NCI-H345 treated with DMSO at 0.1 percent for 48 hours (cell line): ENCODE measurements around the gene CABYR.
A peak's percentile ranks its signal among the peaks of the same experiment; 100 is the strongest.

ENCODE experiments used
- DNase-seq: peaks from one replicate; lab custom pipeline; 2025; ENCODE audit not compliant: unreplicated experiment; lab: John Stamatoyannopoulos, UW

The CABYR gene, protein sequence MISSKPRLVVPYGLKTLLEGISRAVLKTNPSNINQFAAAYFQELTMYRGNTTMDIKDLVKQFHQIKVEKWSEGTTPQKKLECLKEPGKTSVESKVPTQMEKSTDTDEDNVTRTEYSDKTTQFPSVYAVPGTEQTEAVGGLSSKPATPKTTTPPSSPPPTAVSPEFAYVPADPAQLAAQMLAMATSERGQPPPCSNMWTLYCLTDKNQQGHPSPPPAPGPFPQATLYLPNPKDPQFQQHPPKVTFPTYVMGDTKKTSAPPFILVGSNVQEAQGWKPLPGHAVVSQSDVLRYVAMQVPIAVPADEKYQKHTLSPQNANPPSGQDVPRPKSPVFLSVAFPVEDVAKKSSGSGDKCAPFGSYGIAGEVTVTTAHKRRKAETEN

DNA sequence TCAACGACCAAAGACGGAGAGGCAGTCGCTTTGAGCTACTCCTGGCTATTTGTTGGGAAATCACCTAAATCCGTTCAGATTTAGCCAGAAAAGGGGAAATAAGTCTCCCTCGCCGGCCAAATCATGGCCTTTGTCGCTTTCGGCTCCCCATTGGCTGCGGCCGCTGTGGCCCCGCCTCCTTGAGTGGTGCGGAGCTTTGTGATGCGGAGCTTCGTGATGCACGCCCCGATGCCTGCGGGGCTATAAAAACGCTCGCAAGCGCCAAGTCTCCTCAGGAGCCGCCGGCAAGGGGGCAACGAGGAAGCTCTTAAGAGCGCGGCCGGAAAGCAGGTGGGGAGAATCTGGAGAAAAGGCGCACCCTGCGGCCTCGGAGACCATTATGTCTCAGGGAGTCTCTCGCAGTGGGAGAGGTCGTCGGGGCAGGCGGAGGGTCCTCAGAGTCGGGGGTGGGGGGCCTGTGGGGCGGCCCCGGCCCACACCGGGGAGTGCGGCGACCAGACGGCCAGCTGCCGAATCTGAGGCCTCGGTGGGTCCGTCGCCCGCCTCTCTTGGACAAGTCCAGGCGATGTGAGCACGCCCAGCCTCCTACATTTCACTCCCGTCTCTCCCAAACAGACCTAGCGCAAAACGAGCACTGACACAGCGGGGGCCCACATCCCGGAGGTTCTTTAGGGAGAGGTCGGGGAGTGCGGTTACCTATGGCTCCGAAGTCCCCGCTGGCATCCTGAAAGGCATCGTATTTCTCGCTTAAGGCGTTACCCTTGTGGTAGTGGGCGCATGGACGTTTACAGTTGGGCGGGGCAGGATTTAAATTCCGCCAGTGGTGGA lies at the start of gene CABYR:
Gene CABYR (plus strand): TSS at position 274 of the 828 bp plus-strand sequence. CDS start 4,053 bp downstream, outside the sequence.
- DNase-seq, result peak; percentile 89

DNA sequence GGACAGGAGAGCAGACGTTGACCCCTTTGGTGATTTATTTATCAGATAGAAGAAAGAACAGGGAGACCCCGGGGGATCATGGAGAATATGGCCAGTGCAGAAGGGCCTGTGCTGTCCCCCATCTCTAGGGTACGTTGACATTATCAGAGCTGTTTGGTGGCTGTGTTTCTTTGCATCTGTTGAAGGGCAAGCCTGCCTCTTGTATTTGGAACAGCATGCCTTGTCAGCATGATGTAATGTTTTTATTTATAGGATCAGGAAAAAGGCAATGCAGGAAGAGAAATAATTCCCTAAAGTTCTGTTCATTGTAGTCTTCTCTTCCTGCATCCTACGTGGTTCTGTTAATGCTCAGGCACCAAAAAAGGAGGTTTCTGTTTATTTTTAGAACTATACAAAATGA lies 49.8 kb upstream of the CABYR start:
- DNase-seq, result no peak

DNA sequence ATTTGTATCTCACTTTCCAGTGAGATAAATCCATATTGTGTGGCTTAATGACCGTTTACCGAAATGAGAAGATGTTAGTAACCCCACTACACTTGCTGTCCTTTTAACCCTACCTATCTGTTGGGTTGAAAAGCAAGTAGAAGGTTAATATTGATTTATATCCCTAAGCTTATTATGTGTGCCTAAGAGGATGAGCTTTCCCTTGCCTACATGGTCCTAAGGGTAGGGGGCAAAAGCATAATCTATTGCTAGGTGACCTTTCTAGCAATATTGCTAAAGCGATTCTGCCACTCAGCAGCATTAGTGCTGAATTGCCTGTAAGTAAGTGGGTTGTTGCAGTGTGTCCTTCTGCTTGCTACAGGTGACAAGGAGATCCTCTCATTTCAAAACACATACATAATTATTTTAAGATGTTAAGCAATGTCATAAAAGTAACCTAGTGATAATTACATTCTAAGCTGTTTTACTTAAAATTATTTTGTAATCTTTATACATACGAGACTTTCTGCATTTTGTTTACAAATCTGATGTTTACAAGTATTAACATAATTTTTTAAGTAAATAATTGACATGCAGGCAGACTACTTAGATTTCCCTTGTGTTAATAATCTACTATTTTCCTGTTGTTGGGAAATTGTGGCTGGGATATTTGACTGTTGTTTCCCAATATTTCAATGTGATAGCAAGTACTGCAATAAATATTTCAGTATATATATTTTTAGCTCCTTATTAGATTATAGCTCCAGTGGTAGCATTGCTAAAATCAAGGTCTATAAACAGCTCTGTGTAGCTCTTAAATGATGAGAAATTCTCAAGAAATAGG lies 49.1 kb upstream of the CABYR start:
- DNase-seq, result no peak

DNA sequence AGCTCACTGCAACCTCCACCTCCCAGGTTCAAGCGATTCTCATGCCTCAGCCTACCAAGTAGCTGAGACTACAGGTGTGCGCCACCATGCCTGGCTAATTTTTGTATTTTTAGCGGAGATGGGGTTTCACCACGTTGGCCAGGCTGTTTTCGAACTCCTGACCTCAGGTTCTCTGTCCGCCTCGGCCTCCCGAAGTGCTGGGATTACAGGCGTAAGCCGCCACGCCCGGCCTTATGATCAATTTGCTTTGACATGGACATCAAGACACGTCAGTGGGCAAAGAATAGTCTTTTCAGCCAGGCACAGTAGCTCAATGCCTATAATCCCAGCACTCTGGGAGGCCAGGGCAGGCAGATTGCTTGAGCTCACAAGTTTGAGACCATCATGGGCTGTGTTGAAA lies 48.0 kb upstream of the CABYR start:
- no peak for DNase-seq

DNA sequence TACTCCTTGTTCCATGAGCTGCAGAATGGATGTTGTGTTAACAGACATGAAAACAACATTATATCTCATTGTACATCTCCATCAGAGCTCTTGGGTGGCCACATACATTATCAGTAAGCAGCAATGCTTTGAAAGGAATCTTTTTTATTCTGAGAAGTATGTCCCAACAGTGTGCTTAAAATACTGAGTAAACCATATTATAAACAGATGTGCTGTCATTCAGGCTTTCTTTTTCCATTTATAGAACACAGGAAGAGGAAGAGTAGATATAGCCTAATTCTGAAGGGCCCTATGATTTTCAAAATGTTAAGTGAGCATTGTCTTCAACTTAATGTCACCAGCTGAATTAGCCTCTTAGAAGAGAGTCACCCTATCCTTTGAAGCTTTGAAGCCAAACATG lies 44.3 kb upstream of the CABYR start:
- DNase-seq, result no peak

DNA sequence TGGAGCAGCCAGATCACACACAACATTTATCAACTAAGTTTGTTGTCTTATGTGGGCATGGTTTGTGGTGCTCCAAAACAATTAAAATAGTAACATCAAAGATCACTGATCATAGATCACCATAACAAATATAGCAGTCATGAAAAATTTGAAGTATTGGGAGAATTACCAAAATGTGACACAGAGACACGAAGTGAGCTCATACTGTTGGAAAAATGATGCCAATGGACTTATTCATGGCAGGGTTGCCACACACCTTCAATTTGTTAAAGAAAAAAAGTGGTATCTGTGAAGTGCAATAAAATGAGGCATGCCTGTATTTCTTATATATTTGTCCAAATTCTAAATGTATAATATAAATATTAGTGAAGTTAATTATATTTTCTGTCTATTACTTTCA lies 42.9 kb upstream of the CABYR start:
- DNase-seq, result no peak

DNA sequence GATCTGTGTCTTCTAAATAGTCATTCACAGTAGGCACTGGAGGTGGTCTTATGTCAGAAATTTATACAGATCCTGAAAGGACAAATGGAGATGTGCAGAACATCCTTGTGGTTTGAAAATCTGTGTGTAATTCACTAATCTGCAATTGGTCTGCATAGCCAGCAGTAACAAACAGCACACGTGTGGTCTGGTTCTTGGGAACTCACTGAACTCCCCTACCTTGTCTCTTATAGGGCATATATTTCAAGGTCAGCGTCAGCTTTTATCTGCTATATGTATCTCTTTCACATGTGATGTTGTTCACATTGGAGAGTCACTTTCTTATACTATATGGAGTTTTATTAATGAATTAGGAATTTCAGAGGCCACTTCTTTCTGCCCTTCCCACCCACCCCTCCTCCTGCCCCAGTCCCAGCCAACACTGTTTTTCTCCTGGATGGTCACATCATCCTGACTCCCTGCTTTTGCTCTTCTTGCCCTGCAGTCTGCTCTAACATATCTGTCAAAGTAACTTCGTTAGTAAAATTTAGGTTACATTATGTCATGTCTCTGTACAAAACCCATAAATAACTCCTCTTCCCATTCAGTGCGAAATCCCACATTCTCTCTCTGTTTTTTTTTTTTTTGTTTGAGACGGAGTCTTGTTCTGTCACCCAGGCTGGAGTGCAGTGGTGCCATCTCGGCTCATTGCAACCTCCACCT lies 35.4 kb upstream of the CABYR start:
- no peak for DNase-seq

DNA sequence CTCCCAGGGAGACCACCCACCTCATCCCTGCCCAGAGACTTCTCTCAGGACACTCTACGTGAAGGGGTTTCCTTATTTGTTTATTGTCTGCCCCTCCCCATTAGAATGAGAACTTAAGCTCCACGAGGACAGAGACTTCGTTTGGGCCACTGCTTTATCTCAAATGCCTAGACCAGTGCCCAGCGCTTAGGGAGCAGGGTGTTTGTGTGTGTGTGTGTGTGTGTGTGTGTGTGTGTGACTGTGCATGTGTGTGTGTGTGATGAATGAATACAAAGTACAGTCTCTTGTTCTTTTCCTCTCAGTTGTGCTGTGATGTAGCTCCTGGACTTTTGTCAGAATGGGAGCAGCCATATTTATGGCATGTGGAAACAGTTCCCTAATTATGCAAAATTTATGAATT lies 34.4 kb upstream of the CABYR start:
- DNase-seq, result no peak

DNA sequence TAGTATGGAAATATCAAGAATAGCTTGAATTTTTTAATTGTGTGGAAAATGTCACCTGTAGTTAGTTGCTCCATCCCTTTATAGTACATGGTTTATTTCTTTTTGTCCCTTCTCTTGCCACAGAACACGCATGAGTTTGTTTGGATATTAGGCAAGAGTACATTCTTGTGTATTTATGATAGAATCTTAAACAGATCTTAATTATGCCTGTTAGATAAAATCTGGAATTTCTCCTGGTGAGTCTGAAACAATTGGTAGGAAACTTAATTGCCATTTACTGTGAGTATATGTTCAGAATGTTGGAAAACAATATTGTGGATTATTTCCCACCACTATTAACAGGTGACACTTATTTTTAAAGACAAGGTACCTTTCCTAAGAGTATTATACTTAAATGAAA lies 30.2 kb upstream of the CABYR start:
- DNase-seq, result no peak

DNA sequence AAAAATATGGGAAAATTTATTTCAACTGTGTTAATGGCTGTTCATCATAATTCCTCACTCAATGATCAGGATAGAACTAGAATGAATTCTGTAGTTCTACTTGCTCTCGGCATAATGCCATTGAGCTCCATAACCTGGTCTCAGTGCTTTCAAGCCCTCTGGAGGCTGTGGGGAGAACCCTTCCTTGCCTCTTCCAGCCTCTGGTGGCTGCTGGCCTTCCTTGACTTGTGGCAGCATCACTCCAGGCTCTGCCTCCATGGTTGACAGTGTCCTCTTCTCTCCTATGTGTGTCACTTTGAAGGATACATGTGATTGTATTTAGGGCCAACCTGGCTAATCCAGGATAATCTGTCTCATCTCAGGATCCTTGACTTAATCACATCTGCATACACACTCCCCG lies 26.9 kb upstream of the CABYR start:
- DNase-seq, result no peak

DNA sequence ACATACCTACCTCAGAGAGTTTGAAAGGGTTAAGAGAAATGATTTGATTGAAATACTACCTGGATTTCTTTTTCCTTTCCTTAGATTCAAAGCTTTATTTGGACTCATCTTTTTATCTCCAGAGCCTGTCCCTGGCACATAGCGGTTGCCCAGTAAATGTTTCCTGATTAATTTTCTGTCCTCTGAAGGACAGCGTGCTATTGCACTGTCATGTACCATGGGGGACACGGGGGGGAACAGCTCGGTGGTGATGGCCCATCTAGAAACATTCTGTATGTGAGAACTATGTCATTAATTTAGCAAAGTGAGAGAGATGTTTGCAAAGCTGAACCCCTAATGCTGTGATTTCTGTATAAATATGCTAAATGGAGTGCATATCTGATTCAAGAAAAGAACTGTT lies 26.4 kb upstream of the CABYR start:
- no peak for DNase-seq

DNA sequence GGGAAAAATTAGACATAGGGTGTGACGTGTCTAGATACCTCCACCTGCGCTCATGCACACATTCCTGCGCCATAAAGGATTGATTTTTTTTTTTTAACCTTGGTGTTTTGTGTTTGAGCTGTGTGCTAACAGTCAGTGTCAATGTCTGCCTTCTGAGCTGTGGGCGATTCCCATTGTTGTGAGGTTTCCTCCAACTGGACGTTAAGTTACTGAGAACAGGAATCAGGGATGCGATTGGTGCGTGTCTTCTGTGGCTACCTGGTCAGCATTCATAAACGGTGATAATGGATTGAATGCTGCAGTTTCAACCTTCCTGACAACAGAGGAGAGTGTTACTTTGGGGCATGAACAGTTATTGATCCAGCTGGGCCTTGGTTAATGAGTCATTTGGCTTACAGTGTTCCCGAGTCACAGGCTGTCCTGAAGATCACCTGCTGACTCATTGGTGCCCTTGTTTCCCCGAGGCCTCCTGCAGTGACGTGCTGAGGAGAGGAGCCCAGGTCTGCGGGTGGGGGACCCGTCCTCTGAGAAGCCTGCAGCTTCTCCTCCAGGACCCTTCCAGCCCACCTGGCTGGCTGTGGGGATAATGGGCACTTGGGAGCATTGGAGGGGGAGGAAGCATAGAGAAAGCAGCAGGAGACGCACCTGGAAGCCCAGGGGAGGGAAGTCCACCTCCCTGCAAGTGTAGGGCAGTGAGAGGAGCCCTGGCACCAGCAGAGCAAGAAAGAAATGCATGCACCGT lies 25.8 kb upstream of the CABYR start:
- DNase-seq, result peak; percentile 63

DNA sequence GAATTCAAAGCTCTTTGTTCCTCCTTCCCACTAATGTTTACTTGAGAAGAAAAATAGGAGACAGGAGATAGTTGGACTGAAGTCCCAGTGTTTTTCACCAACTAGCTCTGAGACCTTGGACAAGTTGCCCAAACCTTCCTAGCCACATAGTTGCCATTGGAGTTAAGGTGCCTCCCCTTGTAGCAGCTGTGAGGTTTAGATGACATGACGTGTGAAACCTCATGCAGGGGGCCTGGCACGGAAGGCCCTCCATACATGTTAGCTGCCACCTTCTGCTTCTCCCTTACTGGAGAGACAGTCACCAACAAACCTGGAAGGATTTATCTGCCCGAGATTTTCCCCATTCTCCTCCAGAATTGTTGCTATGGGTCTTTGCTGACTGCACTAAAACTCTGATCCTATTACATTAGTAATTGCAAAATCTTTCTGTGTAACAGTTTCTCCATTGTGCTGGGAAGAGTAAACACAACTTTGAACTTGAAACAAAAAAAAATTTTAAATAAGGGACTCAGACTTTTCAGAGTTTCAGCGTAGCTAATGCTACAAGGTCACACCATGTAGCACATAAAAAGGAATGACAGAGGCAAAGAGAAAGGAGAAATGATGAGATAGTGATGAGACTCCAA lies 23.8 kb upstream of the CABYR start:
- DNase-seq, result no peak

DNA sequence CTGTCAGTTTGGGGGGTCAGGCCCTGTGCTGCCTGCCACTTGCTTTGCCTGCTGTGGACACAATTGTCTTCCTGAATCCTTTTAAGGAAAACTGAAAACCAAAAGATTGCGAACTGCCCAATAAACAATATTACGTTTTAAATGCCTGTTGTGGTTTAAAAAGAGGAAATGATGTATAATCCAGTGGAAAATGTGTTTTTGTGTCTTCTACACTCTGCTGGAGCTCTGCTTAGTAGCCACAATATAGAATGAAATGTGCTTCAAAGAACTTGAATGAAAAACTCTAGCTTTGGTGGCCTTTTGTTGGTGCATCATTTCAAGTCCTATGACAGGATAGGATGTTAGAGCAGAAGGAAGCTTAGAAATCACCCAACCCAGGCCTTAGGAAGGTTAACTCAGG lies 23.2 kb upstream of the CABYR start:
- no peak for DNase-seq

DNA sequence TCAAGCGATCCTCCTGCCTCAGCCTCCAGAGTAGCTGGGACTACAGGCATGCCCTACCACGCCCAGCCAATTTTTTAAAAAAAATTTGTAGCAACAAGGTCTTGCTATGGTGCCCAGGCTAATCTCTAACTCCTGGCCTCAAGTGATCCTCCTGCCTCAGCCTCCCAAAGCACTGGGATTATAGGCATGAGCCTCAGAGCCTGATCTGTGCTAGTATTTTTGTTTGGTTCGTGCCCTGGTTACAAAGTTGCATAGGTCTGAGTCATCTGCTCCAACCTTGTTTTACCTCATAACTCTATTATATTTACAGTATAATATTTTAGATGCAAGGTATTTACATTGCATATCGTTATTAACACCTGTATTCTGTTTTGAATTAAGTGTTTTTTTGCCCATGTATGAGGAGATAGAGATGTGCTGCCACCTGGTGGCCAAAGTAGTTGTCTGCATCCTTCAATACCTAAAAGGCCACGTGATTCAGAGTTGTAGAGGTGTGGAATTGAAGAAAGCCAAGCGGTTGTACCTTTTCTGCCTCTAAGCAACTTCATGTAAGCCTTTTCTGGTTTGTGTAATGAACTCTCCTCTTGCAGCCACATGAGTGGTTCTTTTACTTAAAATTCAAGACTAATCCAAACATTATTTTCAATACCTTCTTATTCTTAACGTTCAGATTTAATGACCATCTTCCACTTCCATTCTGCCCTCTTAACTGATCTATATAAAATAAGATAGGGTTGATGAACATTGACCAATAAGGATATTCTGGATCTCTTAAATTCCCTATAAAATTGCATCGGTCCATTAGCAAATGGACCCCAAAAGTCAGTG lies 19.9 kb upstream of the CABYR start:
- DNase-seq, result peak; percentile 65

DNA sequence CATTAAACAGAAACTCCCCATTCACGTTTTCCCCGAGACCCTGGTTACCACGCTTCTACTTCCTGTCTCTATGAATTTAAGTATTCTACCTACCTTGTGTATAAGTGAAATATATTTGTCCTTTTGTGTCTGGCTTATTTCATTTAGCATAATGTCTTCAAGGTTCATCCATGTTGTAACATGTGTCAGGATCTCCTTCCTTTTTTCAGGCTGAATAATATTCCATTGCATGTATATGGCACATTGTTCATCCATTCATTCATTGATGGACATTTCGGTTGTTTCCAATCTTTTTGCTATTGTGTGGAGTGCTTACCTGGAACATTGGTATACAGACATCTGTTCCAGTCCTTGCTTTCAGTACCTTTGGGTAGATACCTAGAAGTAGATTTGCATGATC lies 18.2 kb upstream of the CABYR start:
- no peak for DNase-seq

DNA sequence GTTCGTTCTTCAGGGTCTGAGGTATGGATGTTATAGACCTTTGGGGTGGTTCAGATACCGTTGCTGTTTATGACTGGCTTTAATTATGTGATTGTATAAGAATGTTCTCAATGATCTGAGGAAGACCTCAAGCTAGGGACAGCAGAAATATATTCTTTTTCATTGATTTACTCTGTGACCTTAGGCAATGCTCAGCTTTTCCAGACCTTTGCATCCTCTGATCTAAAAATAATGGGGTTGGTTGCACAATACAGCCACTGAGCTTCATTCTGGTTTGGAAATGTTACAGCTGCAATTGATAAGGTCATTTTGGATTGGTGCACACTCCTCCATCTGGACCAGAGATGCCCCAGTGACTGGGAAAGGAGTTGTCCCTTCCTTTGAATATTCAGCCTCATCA lies 17.2 kb upstream of the CABYR start:
- DNase-seq, result no peak

DNA sequence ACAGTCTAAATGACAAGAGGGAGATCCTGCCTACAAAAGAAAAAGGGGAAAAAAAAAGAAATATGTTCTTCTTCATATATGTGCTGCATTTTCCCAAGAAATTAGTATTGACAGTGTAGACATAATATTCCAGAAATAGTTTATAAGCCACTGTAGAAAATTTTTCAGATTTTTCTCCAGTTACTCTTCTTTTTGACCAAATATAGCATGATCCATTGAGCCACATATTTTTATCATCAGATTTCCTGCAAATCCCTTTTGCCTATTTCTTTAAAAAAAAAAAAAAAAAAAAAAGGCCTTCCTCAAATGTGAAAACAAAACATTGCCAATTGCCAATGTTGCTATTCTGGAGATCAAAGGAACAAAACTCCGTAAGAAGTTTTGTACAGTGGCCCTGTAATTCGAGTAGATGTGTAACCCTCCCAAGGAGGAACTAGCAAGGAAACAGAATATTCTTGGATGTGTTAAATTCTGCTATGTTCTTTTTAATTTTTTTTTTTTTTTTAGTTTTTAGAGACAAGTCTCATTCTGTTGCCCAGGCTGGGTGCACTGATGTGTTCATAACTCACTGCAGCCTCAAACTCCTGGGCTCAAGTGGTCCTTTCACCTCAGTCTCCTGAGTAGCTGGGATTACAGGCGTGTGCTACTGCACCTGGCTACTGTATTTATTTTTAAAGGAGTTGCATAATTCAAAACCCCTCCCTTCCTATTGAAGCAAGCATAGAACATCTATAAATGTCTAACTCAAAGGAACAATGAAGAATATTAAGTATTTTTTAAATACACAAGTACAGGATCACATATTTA lies 12.5 kb upstream of the CABYR start:
- DNase-seq, result no peak
